ENCODE results near the gene CTCF.

CTCF gene

DNA sequence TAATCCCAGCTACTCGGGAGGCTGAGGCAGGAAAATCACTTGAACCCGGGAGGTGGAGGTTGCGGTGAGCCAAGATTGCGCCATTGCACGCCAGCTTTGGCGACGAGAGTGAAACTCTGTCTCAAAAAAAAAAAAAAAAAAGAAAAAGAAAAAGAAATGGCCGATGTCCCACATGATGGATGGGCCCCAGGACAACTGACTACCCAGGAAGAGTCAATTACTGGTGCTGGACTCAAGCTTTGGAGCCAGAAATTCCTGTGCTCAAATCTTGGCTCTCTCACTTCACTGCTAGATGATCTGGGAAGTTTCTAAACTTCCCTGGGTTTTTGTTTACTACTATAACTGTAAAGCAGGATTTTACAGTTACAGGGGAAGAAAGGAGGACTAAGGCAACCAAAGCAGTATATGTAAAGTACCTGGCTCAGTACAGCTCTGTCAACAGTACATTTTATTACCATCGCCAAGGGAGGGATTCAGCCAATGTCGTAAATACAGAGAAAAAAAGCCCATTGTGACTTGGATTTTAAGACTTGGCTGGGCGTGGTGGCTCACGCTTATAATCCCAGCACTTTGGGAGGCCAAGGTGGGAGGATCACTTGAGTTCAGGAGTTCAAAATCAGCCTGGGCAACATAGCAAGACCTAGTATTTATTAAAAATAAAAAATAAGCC is 116.2 kb downstream of the CTCF start:
- no peak for DNase-seq (ENCODE audit: low read depth in 2 of 2, low spot score in 1 of 2)

DNA sequence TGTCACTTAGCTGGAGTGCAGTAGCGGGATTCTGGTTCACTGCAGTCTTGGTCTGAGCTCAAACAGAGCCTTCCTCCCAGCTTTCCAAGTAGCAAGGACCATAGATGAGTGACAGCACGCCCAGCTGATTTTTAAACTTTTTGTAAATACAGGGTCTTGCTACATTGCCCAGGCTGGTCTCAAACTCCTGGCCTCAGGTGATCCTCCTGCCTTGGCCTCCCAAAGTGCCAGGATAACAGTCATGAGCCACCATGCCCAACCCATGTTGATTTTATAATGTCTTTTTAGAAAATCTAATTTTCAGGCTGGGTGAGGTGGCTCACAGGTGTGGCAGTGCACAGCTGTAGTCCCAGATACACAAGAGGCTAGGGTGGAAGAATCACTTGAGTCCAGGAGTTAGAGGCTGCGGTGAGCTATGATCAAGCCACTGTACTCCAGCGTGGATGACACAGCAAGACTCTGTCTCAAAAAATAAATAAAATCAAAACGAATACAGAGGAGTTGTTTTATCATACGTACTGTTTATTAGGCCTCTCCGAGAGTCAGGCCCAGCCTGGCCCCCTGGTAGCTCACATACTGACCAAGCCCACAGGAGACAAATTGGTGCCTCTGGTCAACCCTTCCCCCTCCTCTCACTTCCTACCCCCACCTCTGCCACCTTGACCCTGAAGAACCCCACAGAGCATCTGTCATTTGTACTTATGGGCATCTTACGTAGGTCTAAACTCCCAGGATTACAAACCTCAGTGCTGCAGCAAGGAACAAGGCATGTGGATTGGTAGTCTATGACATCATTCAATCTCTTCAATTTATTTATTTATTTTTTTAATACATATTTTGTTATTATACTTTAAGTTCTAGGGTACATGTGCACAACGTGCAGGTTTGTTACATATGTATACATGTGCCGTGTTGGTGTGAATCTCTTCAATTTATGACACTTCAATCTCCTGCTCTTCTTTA is 117.9 kb downstream of the CTCF start:
- DNase-seq (ENCODE audit: low read depth in 2 of 2, low spot score in 1 of 2) = no peak

DNA sequence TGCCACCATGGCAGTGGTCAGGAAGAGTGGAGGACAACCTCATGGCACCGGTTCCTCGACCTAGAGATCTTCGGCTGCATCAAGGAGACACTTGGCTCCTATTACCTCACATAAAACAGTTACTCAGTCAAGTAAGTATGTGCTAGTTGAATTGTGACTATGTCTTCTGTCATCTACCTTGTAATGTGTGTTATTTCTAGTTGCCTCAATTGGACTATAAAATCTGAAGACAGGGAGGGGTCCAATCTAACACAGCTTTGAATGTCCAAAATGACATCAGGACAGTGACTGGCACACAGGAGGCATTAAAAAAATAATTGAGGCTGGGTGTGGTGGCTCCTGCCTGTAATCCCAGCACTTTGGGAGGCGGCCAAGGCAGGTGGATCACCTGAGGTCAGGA is 121.4 kb downstream of the CTCF start:
- no peak for DNase-seq (ENCODE audit: low read depth in 2 of 2, low spot score in 1 of 2)

- no peak for DNase-seq (ENCODE audit: low read depth in 2 of 2, low spot score in 1 of 2)
Measured at GRCh38 chr16:67685388-67686112, 123.2 kb downstream of the CTCF start.
